Endothelial cell of umbilical vein (primary cell): ENCODE measurements around the gene MLANA. TPM values are rescaled to one million over a fixed set of nuclear protein-coding genes. Genes with fewer than 3 reads are reported as not detected.

ENCODE experiments used
- BruUV-seq: library from RNA; stranded (reverse); fragments of 400-500 nt; replicated peaks from 2 replicates; lab custom pipeline; 2021; lab: Mats Ljungman, UMichigan
- CTCF ChIA-PET: fragments of 300-600, 350-600 bp; sonication (Branson Sonifier 250); formaldehyde crosslinking; loops from one replicate; lab custom pipeline; 2021; ENCODE audit warnings: antibody characterized with exemption, inconsistent platforms; lab: Charles Lee
- POLR2A ChIA-PET: fragments of 300-600, 350-600 bp; sonication (Branson Sonifier 250); formaldehyde crosslinking; loops from one replicate; lab custom pipeline; 2021; ENCODE audit warnings: antibody characterized with exemption, inconsistent platforms; lab: Charles Lee
- DNase-seq: peaks from one replicate; pipeline ENCODE4 v3.0.0-alpha.2; 2011; ENCODE audit warnings: low read depth, low spot score
- FAIRE-seq: peaks from 2 replicates; lab custom pipeline; 2011; peaks lifted over from hg19 to GRCh38; lab: Jason Lieb, UNC
- H2AFZ ChIP-seq: 2 replicates; pipeline ENCODE4 v1.6.0; 2012; ENCODE audit warnings: low read depth, low read length, control low read depth, inconsistent platforms
- H3K27ac ChIP-seq: 2 replicates; pipeline ENCODE4 v1.5.1; 2011; ENCODE audit warnings: low read depth, mild to moderate bottlenecking, control low read depth, low read length, moderate library complexity; ENCODE audit not compliant: insufficient read depth
- H3K27me3 ChIP-seq, 2 experiments: 2 replicates each; pipeline versions ENCODE4 v1.6.0 to v1.6.1; 2011; ENCODE audit warnings: low read length in 2 of 2, mixed read lengths in 1 of 2; ENCODE audit not compliant: control insufficient read depth in 2 of 2, insufficient read depth in 2 of 2
- H3K36me3 ChIP-seq, 2 experiments: 2 replicates in 1 of 2; 3 replicates in 1 of 2; pipeline ENCODE4 v1.5.1; 2011; ENCODE audit warnings: low read length in 2 of 2, mild to moderate bottlenecking in 1 of 2, moderate library complexity in 1 of 2; ENCODE audit not compliant: control insufficient read depth in 2 of 2, insufficient read depth in 2 of 2; ENCODE audit errors: extremely low read depth in 1 of 2
- H3K4me1 ChIP-seq: 3 replicates; pipeline ENCODE4 v1.5.1; 2011; ENCODE audit warnings: mild to moderate bottlenecking, low read length; ENCODE audit not compliant: control insufficient read depth, insufficient read depth; ENCODE audit errors: extremely low read depth
- H3K4me2 ChIP-seq: 2 replicates; pipeline ENCODE4 v1.6.1; 2011; ENCODE audit warnings: low read length, control low read depth, mixed read lengths; ENCODE audit not compliant: insufficient read depth
- H3K4me3 ChIP-seq, 3 experiments: fragments of 200-600 bp in 1 of 3; sonication (generic), shearing (Covaris generic) in 1 of 3; replicated peaks in 1 of 3; 2 replicates each; pipeline ENCODE4 v1.5.1; 2011 to 2016; ENCODE audit warnings: control low read depth in 3 of 3, low read length in 3 of 3, mild to moderate bottlenecking in 2 of 3, inconsistent platforms in 1 of 3, low read depth in 1 of 3, moderate library complexity in 1 of 3; ENCODE audit not compliant: insufficient read depth in 1 of 3
- H3K79me2 ChIP-seq: 2 replicates; pipeline ENCODE4 v1.6.0; 2012; ENCODE audit warnings: low read length, inconsistent platforms; ENCODE audit not compliant: control insufficient read depth, insufficient read depth
- H3K9ac ChIP-seq: replicated peaks from 2 replicates; pipeline ENCODE3; 2011; ENCODE audit warnings: low read length, control low read depth; ENCODE audit not compliant: insufficient read depth; ENCODE audit errors: extremely low read depth
- H3K9me1 ChIP-seq: replicated peaks from 3 replicates; pipeline ENCODE4 v1.6.0; 2011; ENCODE audit warnings: mild to moderate bottlenecking, low read length; ENCODE audit not compliant: control insufficient read depth, insufficient read depth; ENCODE audit errors: extremely low read depth
- H3K9me3 ChIP-seq: replicated peaks from 2 replicates; pipeline ENCODE4 v1.5.1; 2012; ENCODE audit warnings: low read length, inconsistent platforms; ENCODE audit not compliant: control insufficient read depth, insufficient read depth
- H4K20me1 ChIP-seq: replicated peaks from 2 replicates; pipeline ENCODE3; 2011; ENCODE audit warnings: mild to moderate bottlenecking, low read length; ENCODE audit not compliant: control insufficient read depth, insufficient read depth; ENCODE audit errors: extremely low read depth
- CTCF ChIP-seq, 2 donors: IDR thresholded peaks; 1 replicate in 1 of 2; 2 replicates in 1 of 2; pipeline ENCODE4 v1.5.1; 2011; ENCODE audit warnings: low read length in 2 of 2, mild to moderate bottlenecking in 2 of 2, moderate library complexity in 2 of 2, control low read depth in 1 of 2, inconsistent platforms in 1 of 2, low read depth in 1 of 2; ENCODE audit not compliant: insufficient read depth in 1 of 2; ENCODE audit errors: extremely low read depth in 1 of 2
- EZH2 ChIP-seq: IDR thresholded peaks from 2 replicates; pipeline ENCODE4 v1.6.1; 2012; ENCODE audit warnings: borderline replicate concordance, low read depth, mild to moderate bottlenecking, moderate library complexity, low read length, inconsistent platforms; ENCODE audit not compliant: severe bottlenecking
- FOS ChIP-seq: IDR thresholded peaks from 2 replicates; pipeline ENCODE4 v1.6.1; 2011; ENCODE audit warnings: mild to moderate bottlenecking, low read length, moderate library complexity, borderline replicate concordance; ENCODE audit not compliant: insufficient read depth
- GATA2 ChIP-seq: IDR thresholded peaks from 2 replicates; pipeline ENCODE4 v1.7.0; 2011; ENCODE audit warnings: low read depth, mild to moderate bottlenecking, moderate library complexity, mixed read lengths, low read length; ENCODE audit not compliant: insufficient read length, insufficient read depth
- JUN ChIP-seq: IDR thresholded peaks from 2 replicates; pipeline ENCODE4 v1.6.1; 2011; ENCODE audit warnings: borderline replicate concordance, low read depth; ENCODE audit not compliant: insufficient read length, insufficient read depth
- MAX ChIP-seq: IDR thresholded peaks from 2 replicates; pipeline ENCODE4 v1.6.1; 2011; ENCODE audit not compliant: insufficient read depth, insufficient read length
- MYC ChIP-seq: IDR thresholded peaks from one replicate; pipeline ENCODE4 v1.6.1; 2011; ENCODE audit warnings: mild to moderate bottlenecking, low read depth, low read length
- POLR2A ChIP-seq: IDR thresholded peaks from 2 replicates; pipeline ENCODE4 v1.6.1; 2012; ENCODE audit warnings: low read depth, mild to moderate bottlenecking, control low read depth, low read length
- POLR2AphosphoS5 ChIP-seq: IDR thresholded peaks from 2 replicates; pipeline ENCODE4 v1.6.1; 2012; ENCODE audit warnings: low read depth, mild to moderate bottlenecking, control low read depth, low read length, moderate library complexity; ENCODE audit not compliant: insufficient read depth
- dilution Hi-C: fragments of 300-500 bp; cut with MboI; formaldehyde crosslinking; loops from one replicate; pipeline ENCODE4 v1.15.0; 2019; ENCODE audit warnings: low sequenced_read_pairs; ENCODE audit not compliant: extremely low pct_ligation_motif_present
- intact Hi-C: fragments of 100-400 bp; cut with micrococcal nuclease; formaldehyde crosslinking; loops from one replicate; pipeline ENCODE4 v1.10.0; 2022
- polyA plus RNA-seq, 4 experiments: library from polyadenylated mRNA; depleted of rRNA in 3 of 4; stranded (reverse) in 3 of 4; unstranded in 1 of 4; fragments of >200 nt; gene quantifications; 2 replicates each; pipeline versions ENCODE4 v1.2.1 to v1.2.3, GENCODE V29; 2011 to 2012; ENCODE audit warnings: missing spikeins in 1 of 4
- total RNA-seq: library from RNA; stranded (reverse); gene quantifications from 2 replicates; pipeline ENCODE4 v1.2.3, GENCODE V29; 2021

MLANA gene
- total and polyA plus RNA-seq, 2 donors (not counting 3 experiments of a cell fraction or from before 2014, with no cell fraction given) = not detected

- intact Hi-C loops (no loop called here), dilution Hi-C loops (no loop called here)
- no peak for TF ChIP-seq JUN
- TF ChIP-seq FOS = no peak
- no peak for TF ChIP-seq CTCF (IDR thresholded peaks at IDR 0.05; ENCODE audit: extremely low read depth in 1 of 2, insufficient read depth in 1 of 2, low read depth in 1 of 2, low read length in 2 of 2)
- no peak for TF ChIP-seq MAX
- no peak for TF ChIP-seq POLR2AphosphoS5
- no peak for TF ChIP-seq MYC
- no peak for TF ChIP-seq EZH2
- TF ChIP-seq POLR2A = no peak
- no peak for TF ChIP-seq GATA2
- no peaks in the 10 kb centered on the region for H3K9me1 ChIP-seq
- H3K4me2 ChIP-seq = no peak overlapping the region
- H3K27me3 ChIP-seq = no peaks in the 10 kb centered on the region
- H3K4me1 ChIP-seq = no peaks in the 10 kb centered on the region
- H2AFZ ChIP-seq = no peak overlapping the region
- H3K79me2 ChIP-seq = no peaks in the 10 kb centered on the region
- no peak overlapping the region for H3K9ac ChIP-seq
- no peak for FAIRE-seq
- H3K27ac ChIP-seq = no peak overlapping the region
- H3K4me3 ChIP-seq = no peak overlapping the region
- H3K36me3 ChIP-seq = no peaks in the 10 kb centered on the region
- no TSS peak for BruUV-seq
- ChIA-PET CTCF (interaction anchor here (1.5 kb wide), 1 partner anchor 182 kb away, joined by 3 read pairs; no protein-coding TSS in a partner anchor), POLR2A (interaction anchor here (0.5 kb wide), 1 partner anchor 39 kb away, joined by 3 read pairs; no protein-coding TSS in a partner anchor)
- no peak for DNase-seq
- H3K9me3 ChIP-seq = no peaks in the 10 kb centered on the region
- no peaks in the 10 kb centered on the region for H4K20me1 ChIP-seq
Measured at GRCh38 chr9:5872511-5872910, 18.2 kb upstream of the MLANA start.
